Lung (tissue), 12 donors: Measurements from ENCODE around the gene CXCL14. TPM values are rescaled to one million over a fixed set of nuclear protein-coding genes. Genes with fewer than 3 reads are reported as not detected.

ENCODE experiments used
- ATAC-seq: fragments of 200-7000 bp; cut with Tn5 transposase; one replicate; pipeline ENCODE4 v1.9.1; 2020; ENCODE audit warnings: moderate number of reproducible peaks; ENCODE audit not compliant: insufficient read depth, low FRiP score
- DNase-seq, 3 donors: peaks; one replicate each; pipeline ENCODE4 v3.0.0-alpha.2; 2013 to 2017
- H3K27ac ChIP-seq, 2 donors: one replicate each; pipeline ENCODE4 v1.5.1; 2013; ENCODE audit warnings: mild to moderate bottlenecking in 2 of 2, moderate library complexity in 2 of 2, control low read depth in 1 of 2, inconsistent platforms in 1 of 2, low read depth in 1 of 2, low read length in 1 of 2
- H3K27me3 ChIP-seq, 3 donors: one replicate each; pipeline ENCODE4 v1.5.1; 2013; ENCODE audit warnings: low read length in 2 of 3; ENCODE audit not compliant: control insufficient read depth in 3 of 3, insufficient read depth in 3 of 3
- H3K36me3 ChIP-seq, 4 donors: one replicate each; pipeline ENCODE4 v1.5.1; 2013; ENCODE audit warnings: low read length in 4 of 4, mild to moderate bottlenecking in 1 of 4, moderate library complexity in 1 of 4; ENCODE audit not compliant: control insufficient read depth in 4 of 4, insufficient read depth in 4 of 4
- H3K4me1 ChIP-seq, 5 donors: one replicate each; pipeline ENCODE4 v1.5.1; 2013; ENCODE audit warnings: low read length in 5 of 5, mild to moderate bottlenecking in 2 of 5, moderate library complexity in 1 of 5; ENCODE audit not compliant: control insufficient read depth in 5 of 5, insufficient read depth in 5 of 5
- H3K4me3 ChIP-seq: one replicate; pipeline ENCODE4 v1.5.1; 2013; ENCODE audit warnings: mild to moderate bottlenecking, control low read depth, moderate library complexity
- H3K9ac ChIP-seq, 2 donors: one replicate each; pipeline ENCODE4 v1.5.1; 2013; ENCODE audit warnings: low read length in 2 of 2, control low read depth in 1 of 2; ENCODE audit not compliant: insufficient read depth in 1 of 2
- H3K9me3 ChIP-seq, 4 donors: one replicate each; pipeline ENCODE4 v1.5.1; 2013; ENCODE audit warnings: low read length in 3 of 4, mild to moderate bottlenecking in 1 of 4, moderate library complexity in 1 of 4; ENCODE audit not compliant: control insufficient read depth in 4 of 4, insufficient read depth in 3 of 4
- WGBS, 2 donors: extraction: QIAGEN DNeasy Blood & Tissue Kit; methylation state at CpG; one replicate each; pipeline ENCODE4 v1.1.7; 2013; 5-methylcytosine and 5-hydroxymethylcytosine counted together
- polyA plus RNA-seq, 2 donors: library from polyadenylated mRNA; stranded (reverse); fragments of 200-250 nt; gene quantifications; one replicate each; pipeline ENCODE4 v1.2.1, GENCODE V29; 2013
- total RNA-seq, 2 donors: library from RNA; depleted of rRNA in 1 of 2; stranded (reverse); fragments of >200 nt in 1 of 2; gene quantifications; one replicate each; pipeline ENCODE4 v1.2.1, GENCODE V29; 2014 to 2021
- TF ChIP-seq, protein P1 (sequence below): IDR thresholded peaks from 2 replicates; pipeline ENCODE4 v1.5.1; 2012; ENCODE audit warnings: mild to moderate bottlenecking; ENCODE audit errors: control extremely low read depth, extremely low read depth
- donor health status: control.
- donor health status: control.
- donor health status: Bipolar disorder and iron deficiency.
- donor health status: healthy.
- donor health status: DM: yes; HTN: yes; CAD: no.

The CXCL14 gene
- total and polyA plus RNA-seq, 4 donors: 1.6 to 31.4 (median 2.4) TPM

DNA sequence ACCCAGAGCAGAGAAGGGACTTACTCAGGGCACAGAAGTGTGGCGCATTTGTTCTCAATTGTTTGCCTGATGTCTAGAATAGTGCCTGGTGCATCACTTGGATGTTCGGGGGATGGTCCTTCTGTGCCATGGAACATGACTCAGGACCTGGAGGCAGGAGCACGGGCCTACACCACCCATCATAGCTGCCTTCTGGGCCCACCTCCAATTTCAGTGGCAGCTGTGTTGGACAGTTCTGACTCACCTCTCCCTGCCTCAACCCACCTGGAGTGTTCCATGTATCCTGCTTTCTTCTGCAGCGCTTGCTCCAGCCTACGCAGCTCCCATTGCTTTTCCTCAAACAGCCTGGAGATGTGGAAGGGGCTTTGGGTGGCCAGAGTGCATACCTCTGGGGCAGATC lies 12.5 kb upstream of the CXCL14 start:
- Histone ChIP-seq H3K9me3 (peaks cover 0 to 2% (median 0%) of the 10 kb centered on the region in 4 donors), H3K27me3 (peaks cover 0 to 2% (median 0%) of the 10 kb centered on the region in 3 donors), H3K9ac (no peak overlapping the region), H3K36me3 (no peaks in the 10 kb centered on the region), H3K4me1 (peaks cover 0 to 34% (median 13%) of the 10 kb centered on the region in 5 donors), H3K4me3 (no peak overlapping the region), H3K27ac (no peak overlapping the region)
- no peak for ATAC-seq
- DNase-seq: no peak
- 89 to 91% methylated on average over 5 of the region's 5 CpGs for WGBS, 2 donors
- TF ChIP-seq, protein P1, sequence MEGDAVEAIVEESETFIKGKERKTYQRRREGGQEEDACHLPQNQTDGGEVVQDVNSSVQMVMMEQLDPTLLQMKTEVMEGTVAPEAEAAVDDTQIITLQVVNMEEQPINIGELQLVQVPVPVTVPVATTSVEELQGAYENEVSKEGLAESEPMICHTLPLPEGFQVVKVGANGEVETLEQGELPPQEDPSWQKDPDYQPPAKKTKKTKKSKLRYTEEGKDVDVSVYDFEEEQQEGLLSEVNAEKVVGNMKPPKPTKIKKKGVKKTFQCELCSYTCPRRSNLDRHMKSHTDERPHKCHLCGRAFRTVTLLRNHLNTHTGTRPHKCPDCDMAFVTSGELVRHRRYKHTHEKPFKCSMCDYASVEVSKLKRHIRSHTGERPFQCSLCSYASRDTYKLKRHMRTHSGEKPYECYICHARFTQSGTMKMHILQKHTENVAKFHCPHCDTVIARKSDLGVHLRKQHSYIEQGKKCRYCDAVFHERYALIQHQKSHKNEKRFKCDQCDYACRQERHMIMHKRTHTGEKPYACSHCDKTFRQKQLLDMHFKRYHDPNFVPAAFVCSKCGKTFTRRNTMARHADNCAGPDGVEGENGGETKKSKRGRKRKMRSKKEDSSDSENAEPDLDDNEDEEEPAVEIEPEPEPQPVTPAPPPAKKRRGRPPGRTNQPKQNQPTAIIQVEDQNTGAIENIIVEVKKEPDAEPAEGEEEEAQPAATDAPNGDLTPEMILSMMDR: no peak

DNA sequence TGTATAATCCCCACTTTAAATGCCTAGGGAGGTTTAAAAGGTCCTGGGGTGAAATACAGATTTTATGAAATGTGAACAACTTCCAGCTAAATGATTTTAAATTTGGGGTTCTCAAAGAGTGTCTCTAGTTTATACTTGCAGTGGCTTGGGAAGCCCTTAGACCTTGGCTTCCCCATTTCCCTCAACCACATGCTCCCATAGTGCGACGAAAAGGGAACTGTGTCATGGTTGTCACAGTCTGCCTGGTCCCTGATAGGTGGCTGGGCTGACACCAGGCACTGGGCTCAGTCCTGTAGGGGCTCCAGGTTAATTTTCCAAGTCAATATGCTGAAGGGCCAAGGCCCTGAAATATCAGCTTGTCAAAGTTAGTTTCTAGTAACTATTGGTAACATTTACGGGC lies 10.4 kb upstream of the CXCL14 start:
- WGBS, 2 donors: 57 to 81% methylated on average over 3 of the region's 3 CpGs
- H3K9ac ChIP-seq: no peak overlapping the region
- H3K27ac ChIP-seq: no peak overlapping the region
- no peaks in the 10 kb centered on the region for H3K9me3 ChIP-seq
- H3K4me3 ChIP-seq: no peak overlapping the region
- no peaks in the 10 kb centered on the region for H3K36me3 ChIP-seq
- ATAC-seq: no peak
- H3K4me1 ChIP-seq: peaks cover 0 to 49% (median 13%) of the 10 kb centered on the region in 5 donors
- TF ChIP-seq, protein P1: no peak
- peaks cover 0 to 2% (median 0%) of the 10 kb centered on the region in 3 donors for H3K27me3 ChIP-seq
- DNase-seq: no peak

DNA sequence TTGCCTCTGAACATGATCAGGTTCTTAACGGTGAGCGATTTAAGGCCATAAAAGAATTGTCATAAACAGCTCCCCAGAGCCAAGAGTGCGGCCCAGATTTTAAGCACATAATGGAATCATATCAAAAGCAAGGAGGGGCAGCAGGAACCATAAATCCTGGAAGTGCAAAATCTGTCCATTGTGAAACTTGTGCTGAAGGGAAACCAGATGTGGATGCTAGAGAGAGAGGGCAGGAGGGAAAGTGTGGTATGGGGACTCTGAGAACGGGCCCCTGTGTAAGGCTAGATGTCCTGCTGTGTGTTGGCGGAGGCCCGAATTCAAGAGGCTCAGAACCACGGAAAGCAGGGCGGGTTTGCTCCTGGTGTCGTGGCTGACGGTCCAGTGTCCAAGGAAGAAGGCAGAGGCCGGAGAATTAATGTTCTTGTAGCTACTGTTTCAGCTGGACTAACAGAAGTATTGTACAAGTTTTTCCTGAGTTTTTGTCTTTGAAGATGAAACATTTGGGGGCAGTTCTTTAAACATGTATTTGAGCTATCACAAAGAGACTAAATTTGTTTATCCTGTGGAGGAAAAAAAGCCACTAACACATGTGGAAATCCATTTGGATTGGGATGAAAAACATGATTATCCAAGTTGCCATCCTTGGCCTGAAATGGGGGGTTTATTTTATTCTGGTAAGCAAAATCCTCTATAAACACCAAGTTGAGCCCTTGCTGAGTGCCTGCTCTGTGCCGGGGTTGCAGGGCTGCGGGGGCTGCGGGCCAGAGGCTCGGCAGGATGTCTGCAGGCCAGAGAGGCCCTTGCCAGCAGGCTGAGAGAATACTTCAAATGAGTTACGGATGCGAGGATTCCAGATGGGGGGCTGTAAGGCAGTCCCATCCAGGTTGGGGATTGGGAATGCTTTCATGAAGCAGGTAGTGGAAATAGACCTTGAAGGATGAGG lies 9.2 kb upstream of the CXCL14 start:
- Histone ChIP-seq H3K27me3 (peaks cover 0 to 2% (median 0%) of the 10 kb centered on the region in 3 donors), H3K27ac (no peak overlapping the region), H3K9me3 (no peaks in the 10 kb centered on the region), H3K4me1 (peaks cover 0 to 60% (median 13%) of the 10 kb centered on the region in 5 donors), H3K36me3 (no peaks in the 10 kb centered on the region), H3K9ac (no peak overlapping the region), H3K4me3 (no peak overlapping the region)
- DNase-seq (peak; percentile 80 to 96 (median 94)), ATAC-seq (no peak)
- TF ChIP-seq, protein P1: no peak
- WGBS, 2 donors: 69 to 80% methylated on average over 17 of the region's 17 CpGs
